Spleen (tissue), 7 donors: ENCODE results near the gene POLDIP3.
A peak's percentile ranks its signal among the peaks of the same experiment; 100 is the strongest.

Experiments
- CTCF ChIP-seq, 11 experiments: fragments of 200-600 bp in 7 of 11; fragments of 450-650 bp in 4 of 11; sonication (generic) in 4 of 11; IDR thresholded peaks in 8 of 11; conservative IDR thresholded peaks in 3 of 11; 1 replicate in 7 of 11; 2 replicates in 4 of 11; pipeline versions ENCODE4 v1.4.0 to v1.8.0; 2016 to 2021; ENCODE audit warnings: antibody characterized with exemption in 11 of 11, inconsistent platforms in 4 of 11, mild to moderate bottlenecking in 1 of 11
- POLR2A ChIP-seq, 3 donors: fragments of 450-650 bp; IDR thresholded peaks; one replicate each; pipeline ENCODE4 v1.5.1; 2017; ENCODE audit warnings: antibody characterized with exemption in 3 of 3, mild to moderate bottlenecking in 1 of 3
- donor health status: DM: no; HTN: no; CAD: no; lungs with moderate emphysema.
- donor health status: DM: no; HTN: no; CAD: no.
- donor health status: DM: no; HTN: no; CAD: no.

GRCh38 chr22:42615092-42615859 is 593 bp upstream of the POLDIP3 start:
- TF ChIP-seq CTCF (IDR thresholded peaks at IDR 0.05 in 8 of 11, conservative IDR thresholded peaks at IDR 0.05 in 3 of 11) (no peak), POLR2A (IDR thresholded peaks at IDR 0.05) (peak; percentile 83 to 96 (median 92))
